HG03039 (cell line): ENCODE data around the gene PDE1C.
"Not testable (repeated sequence)": the region's sequence is repeated elsewhere in the genome, so short reads cannot be mapped to it uniquely, and the experiment has no call there.

Experiments used
- ATAC-seq: cut with Tn5 transposase; IDR thresholded peaks from one replicate; pipeline ENCODE4 v1.9.1; 2021; ENCODE audit warnings: mild to moderate bottlenecking, moderate library complexity; ENCODE audit not compliant: unreplicated experiment

PDE1C gene

DNA sequence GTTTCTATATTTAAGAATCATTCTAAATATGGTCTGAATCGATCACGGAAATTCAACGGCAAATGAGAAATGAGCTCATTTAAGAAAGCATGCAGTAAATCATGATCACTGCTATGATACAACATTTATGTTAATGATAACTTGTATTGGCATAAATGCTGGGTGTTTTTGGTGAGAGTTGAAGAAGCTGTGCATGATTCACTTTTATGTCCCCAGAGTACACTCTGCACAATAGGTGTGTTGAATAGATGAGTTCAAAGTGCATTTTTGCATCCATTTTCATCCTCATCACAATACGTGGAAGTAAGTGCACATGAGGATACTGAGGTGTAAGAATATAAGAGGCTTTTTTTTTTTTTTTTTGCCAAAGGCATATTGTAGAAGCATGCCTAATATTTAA lies 213.9 kb downstream of the PDE1C start:
- ATAC-seq = no peak

DNA sequence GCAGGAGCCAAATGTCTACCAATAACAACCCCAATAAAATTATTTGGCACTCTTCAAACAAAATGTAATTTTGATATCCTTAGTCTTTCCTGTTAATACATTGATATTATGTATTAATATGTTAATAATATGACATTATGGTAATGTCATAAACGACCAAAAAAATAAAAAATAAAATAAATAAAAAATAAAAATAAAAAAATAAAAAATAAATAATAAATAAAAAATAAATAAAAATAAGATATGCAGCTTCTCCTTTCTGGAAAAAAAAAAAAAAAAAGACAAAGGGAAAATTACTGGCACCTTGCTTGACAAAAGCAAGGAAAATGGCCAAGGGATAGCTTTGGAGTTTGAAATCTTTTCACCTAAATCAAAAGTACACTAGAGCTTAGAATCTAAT lies 214.7 kb downstream of the PDE1C start:
- no peak for ATAC-seq

DNA sequence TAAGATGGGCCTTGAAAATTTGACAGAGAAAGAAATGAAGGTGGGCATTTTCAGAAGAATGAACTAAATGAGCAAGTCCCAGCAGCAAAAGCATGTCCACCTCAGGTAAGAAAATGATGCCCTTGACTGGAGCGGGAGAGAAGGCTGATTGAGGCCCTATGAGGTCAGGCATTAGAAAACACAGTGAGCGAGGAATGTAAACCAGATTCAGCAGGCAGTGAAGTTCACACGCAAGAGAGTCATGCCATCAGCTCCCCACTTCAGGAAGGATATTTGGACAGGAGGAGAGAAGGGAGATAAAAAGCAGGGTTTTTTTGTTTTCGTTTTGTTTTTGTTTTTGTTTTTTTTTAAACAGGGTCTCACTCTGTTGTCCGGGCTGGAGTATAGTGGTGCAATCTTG lies 216.8 kb downstream of the PDE1C start:
- ATAC-seq = no peak

DNA sequence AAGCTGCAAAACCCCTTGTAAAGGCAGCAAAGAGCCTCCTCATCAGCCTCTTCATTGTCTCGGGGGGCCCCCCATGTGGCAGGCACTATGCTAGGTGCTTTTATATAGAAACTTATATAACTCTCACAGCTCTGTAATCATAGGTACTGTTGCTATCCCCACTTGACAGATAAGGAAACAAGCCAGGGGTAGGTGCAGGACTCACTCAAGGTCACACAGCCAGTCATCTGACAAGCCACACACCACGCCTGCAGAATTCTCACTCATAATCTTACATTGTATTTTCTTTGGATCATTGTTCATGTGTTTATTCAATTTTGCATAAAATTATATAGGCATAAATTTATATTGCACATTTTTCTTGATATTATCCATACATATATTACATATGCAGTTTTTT lies 217.7 kb downstream of the PDE1C start:
- no peak for ATAC-seq

DNA sequence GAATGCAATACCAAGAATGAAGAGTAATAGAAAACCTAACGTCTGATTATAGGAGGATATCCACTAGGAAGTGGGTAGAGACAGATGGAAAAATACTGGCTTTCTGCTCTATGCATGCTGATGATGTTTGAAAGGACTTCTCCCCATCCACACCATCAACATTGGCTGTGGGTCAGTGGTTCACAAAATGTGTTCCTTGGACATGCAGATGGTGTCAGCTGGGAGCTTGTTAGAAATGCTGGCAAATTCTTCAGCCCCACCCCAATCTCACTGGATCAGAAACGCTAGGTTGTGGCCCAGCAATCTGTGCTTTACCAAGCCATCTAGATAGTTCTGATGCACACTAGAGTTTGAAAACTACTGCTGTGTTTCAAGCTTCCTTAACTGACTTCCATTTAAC lies 219.1 kb downstream of the PDE1C start:
- ATAC-seq = no peak

DNA sequence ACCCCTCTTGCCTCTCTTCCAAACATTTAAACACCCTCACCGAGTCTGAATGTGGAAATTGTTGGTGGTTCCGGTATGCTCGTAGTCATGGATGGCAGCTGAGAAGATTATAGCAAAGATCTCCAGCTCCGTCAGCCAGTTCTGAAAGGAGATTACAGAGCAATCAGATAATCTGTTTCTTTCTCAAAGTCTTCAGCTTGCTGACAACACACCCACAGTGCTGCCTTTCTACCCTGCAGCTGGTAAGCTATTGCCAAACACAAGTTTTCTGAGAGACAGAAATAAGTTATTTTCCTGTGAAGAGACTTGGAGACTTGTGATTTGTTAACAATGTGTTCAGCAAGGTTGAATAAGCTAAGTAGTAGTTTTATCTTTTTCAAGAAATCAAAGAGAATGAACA lies 219.6 kb downstream of the PDE1C start:
- no peak for ATAC-seq

DNA sequence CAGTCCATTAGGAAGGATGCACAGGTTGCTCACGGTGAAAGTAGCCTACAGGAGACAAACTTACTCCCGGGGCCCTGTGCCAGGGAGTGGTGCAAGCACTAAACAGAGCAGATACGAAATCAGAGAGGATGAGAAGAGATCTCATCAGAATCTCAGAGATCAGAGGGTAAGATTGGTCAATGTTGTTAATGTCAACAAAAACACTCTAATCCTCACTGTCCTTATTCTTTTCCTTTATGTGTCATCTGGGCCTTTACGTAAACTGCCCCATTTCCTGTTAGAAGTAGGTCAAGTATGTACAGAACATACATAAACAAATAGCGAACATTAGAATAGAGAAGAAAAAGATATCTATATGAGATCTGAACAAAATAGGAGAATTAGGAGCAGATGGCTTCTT lies 220.1 kb downstream of the PDE1C start:
- ATAC-seq = no peak

DNA sequence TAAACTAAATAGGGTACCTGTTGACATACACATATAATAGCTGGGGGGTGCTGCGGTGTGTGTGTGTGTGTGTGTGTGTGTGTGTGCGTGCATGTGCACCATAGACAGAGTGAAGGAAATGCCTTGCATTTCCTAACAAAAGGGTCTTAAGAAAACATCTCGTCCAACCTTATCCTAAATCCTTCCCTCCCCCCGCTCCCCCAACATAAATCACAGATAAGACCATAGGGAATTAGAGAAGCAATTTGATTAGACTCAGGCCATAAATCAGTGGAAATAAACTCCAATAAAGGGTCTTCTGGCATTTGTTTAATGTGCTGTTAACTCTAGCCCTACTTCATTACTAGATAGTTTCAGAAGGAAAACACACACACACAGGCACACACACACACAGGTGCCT lies 234.7 kb downstream of the PDE1C start:
- no peak for ATAC-seq

DNA sequence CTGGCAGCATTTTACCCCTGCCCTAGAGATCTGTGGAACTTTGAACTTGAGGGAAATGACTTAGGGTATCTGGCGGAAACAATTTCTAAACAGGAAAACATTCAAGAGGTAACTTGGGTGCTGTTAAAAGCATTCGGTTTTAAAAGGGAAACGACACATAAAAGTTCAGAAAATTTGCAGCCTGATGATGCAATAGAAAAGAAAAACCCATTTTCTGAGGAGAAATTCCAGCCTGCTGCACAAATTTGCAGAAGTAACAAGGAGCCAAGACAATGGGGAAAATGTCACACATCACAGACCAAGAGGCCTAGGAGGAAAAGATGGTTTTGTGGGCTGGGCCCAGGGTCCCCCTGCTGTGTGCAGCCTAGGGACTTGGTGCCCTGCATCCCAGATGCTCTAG lies 236.6 kb downstream of the PDE1C start:
- ATAC-seq = not testable (repeated sequence)

DNA sequence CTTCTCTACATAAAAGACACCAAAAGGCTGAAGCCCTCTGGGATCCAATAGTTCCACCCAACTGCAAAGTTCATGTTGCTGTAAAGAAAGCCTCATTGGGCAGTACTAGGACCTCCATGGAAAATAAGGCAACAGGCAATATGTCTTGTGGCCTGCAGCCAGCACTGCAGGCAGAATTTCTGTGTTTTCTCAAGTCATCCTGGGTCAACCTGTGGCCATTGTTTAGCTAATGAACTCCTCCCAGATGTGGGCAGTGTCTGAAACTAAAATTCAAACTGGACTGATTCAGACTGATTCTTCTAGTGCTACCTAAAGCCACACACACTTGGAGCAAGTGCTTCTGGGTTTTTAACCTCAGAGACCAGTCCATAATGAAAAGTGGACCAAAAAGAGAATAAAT lies 241.7 kb downstream of the PDE1C start:
- ATAC-seq = no peak

DNA sequence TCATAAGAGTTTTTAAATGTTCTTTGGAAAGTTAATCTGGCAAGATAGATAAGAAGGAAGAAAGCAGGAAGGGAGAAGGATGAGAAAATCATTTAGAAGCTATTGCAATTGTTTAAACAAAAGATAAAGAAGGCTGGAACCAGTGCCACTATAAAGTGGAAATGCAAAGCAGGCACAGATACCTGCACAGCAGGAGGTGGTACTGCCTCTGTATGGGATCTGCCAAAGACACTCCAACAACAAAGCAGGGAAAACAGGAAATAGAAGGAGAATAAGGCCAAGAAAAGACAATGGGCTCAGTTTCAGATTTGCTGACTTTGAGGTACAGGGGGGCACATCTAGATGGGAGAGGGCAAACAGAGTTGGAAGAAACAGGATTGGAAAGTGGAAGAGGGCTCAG lies 244.6 kb downstream of the PDE1C start:
- ATAC-seq = no peak

DNA sequence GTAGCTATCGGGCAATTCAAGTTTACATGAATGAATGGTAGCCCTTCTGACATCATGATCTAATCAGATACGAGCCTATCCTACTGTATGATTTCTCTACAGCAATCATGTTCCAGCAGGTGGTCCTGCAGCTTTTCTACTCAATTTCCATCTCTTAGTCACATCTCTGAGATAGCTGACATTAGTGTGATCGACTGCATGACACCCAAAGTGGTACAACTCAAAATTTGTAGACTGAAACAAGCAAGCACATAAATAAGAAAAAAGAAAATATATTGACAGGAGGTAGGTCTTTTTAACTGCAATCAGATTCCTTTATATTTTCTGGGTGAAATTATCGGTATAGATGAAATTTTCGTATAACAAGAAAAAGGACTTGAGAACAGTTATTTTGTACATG lies 251.2 kb downstream of the PDE1C start:
- no peak for ATAC-seq

DNA sequence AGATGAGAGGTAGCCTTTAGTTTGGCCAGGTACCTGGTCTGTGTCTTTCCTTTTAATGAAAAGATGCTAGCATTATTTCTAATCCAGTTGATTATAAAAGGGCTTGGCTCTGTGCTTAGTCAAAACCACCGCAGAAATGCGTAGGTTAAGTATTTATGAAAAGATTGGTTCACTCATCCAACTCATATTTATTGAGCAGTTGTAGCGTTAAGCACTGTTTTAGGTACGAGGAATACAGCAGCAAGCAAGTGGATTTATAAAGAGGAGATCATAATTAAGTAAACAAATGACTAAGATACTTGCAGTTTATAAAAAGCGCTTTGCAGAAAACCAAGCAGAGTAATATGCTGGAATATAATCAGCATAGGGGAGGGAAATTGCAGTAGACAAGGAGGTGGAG lies 253.4 kb downstream of the PDE1C start:
- ATAC-seq = no peak

DNA sequence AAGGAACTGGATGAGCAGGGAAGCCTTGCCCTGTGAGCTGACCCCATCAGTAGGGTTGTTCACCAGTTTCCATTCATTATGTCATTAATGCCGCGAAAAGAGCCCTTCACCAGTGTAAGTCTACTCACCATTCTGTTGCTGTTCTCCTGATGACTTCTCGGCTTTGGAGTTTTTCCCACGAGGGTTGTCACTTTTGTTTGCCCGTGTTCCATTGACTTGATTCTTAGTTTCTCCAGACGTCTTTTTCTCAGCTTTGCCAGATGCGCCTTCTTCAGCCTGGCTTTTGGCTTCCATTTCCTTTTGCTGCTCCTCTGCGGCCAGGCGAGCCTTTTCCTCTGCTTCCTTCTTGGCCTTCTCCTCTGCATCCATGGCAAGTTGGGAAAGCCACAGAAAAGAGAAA lies 254.4 kb downstream of the PDE1C start:
- no peak for ATAC-seq

DNA sequence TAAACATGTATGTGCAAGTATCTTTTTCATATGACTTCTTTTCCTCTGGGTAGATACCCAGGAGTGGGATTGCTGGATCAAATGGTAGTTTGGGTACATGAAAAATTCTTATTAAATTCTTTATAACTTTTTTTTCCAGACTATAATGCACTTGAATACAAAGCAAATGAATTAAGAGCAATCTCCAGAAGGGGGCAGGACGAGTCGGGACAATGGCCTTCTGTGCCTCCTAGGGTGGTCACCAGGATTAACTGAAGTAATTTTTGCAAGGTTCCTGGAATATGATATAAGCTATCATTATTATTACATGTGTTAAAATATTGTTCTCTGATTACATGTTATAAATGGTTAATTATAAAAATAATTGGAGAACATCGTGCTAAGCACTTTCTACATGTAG lies 256.0 kb downstream of the PDE1C start:
- ATAC-seq = no peak

DNA sequence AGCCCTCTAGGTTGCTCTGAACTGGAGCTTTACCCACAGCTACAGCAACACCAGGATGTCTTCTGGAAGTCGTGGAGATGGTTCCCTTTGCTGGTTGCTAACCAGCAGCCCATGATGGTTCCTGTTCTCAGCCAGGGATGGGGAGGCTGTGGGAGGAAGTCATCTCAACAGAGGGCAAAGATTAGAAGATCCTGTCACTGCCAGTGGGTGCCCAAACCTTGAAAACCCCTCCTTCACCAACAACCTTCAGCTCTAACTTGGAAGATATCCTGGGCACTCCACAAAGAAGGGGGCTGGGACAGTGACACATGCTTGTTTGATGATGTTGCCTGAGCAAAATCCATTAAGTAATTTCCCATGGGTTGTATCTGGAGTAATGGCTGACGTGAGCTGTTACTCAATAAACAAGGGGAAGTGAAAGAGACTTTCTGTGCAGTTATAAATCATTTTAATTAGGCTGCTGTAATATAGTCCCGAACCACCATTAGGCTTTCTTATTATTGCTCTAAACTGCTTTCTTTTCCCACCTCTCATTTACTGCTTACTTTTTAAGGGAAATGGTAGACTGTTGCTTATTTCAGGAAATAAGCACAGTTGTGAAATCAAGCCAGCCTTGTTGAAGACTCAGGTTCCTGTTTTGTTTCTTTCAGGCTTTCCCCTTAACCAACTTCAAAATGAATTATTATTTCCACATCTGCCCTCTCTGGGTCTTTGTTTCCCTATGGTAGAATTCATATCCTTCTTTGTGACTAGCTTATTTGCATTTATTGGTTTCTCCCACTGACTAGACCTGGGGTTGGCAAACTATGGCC lies 258.4 kb downstream of the PDE1C start:
- ATAC-seq = peak; percentile 83

DNA sequence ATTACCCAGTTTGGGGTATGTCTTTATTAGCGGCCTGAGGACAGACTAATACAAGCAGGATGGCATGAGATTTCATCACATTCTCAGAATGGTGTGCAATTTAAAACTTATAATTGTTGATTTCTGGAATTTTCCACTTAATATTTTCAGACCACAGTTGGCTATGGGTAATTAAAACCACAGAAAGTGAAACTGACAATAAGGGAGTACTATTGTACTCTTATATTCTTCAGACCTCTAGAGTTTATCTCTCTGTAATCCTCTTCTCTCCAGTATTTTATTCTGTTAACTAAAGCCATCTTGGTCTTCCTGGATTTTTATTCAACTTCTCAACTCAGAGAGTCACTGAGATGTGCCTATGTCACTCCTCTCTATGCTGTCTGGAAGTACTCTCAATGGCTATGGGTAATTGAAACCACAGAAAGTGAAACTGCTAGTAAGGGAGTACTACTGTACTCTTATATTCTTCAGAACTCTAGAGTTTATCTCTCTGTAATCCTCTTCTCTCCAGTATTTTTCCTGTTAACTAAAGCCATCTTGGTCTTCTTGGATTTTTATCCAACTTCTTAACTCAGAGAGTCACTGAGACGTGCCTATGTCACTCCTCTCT lies 264.9 kb downstream of the PDE1C start:
- peak; percentile 83 for ATAC-seq

DNA sequence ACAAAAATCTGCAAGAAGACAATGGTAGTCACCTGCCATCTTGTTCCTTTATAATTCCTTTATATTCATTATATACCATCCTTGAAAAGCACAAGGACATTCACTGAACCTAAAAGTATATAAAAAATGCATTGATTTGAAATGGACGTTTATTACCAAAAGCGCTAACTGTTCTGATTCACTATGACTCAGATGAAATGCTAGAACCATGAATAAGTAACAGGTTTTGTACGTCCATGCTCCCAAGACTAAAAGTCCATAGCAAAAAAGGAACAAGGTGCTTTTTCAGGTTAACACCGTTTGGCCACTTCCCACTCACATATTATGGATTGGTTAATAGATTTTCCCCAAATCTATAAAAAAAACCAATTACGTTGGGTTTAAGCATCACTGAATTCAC lies 273.8 kb downstream of the PDE1C start:
- no peak for ATAC-seq

DNA sequence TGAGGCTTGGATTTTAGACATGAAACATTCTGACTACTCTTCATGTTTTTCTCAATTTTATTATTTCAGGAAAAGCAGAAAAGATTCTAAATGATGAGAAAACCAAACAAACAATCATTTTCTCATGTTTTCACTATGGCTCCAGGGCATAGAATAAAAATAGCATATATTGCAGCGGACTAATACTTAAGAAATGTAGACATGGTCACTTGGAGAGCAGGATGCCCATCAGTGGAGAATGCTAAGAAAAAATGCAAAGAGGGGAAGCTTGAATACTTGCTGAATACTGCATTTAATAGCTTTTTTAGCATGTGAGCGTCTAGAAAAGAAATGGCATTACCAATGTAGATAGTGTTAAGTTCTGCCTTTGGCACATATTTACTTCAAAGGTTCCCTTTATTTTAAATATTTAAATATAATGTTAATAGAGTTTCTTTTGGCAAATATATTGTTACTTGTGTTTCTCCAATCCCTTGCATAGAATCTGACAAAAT lies 275.3 kb downstream of the PDE1C start:
- no peak for ATAC-seq

DNA sequence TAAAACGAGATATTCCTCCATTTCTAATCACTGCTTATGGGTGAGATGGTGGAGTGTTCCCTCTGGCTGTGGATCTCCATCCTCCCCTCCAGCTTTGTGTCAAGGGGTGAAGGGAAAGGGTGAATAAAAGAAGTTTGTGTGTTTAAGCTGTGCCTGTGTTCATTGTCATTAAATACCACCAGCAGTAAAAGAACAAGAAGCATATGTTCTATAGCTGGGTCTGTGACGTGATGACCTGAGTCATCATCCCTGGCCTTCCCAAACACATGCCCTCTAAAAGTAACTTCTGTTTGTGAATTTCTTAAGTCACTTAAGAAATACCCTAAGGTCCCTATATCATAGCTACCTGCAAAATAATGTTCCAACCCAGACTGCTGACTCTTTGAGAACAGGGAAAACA lies 278.3 kb downstream of the PDE1C start:
- ATAC-seq = no peak

DNA sequence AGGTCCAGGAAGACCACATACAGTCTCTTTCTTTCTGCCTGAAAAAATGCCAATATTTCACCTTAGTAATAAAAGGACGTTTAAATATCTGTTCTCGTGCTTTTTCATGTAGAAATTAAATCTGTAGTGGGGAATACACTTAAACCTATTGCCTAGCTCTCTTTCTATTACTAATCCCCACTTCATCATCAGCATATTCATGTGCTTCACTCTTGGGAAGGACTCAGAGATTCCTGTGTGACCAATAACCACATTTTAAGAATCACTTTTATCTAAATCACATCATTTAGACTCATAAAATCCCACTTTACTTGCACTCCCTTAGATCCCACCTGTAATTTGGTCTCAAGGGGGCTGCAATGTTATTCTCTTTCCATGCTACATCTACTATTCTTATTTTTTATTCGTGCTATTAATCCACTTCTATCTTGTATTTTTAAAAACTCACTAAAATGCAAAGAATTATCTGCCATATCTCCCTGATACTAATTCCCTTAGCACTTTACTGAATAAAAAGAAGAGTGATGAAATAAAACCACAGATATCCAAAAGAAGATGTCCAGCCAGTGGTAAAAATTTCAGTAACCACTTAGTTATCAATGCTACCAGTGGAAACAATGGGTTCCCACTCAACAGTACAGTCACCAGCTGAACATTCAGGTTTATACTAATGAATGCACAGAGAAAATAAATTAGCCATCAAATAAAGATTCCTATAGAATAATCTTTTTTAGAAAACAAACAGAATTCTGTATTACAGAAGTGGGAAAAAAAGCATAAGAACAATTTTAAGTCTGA lies 281.1 kb downstream of the PDE1C start:
- ATAC-seq = no peak

DNA sequence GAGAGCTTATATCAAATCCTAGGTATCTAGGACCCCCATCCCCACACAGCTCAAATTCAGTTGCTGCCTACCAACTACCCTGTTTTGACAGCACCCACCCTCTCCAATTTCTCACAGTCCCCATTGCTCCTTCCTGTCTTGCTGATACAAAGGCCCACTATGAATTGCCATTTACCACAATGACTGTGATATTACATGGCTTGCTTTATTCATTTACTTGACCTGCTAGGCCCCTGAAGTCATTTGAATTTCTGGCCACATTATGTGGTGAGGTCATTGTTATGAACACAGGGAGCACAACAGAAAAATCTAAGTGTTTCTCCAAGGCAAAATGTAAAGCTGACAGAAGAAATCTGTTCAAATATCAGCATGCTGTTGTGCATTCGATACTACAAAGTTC lies 281.8 kb downstream of the PDE1C start:
- no peak for ATAC-seq
